Measurements from ENCODE around the gene ALK. TPM values are rescaled to one million over a fixed set of nuclear protein-coding genes. Genes with fewer than 3 reads are reported as not detected.

ALK gene
- total RNA-seq, 1 donor from 2014 or later = not detected

GRCh38 chr2:29573612-29574011 lies 347.8 kb downstream of the ALK start:
- H3K36me3 Mint-ChIP-seq (ENCODE audit: insufficient read depth) = no peaks in the 10 kb centered on the region
- H3K9me3 Mint-ChIP-seq (ENCODE audit: low read depth) = no peaks in the 10 kb centered on the region
- H3K4me3 Mint-ChIP-seq (ENCODE audit: low read depth) = no peak overlapping the region
- no peak overlapping the region for H3K27ac Mint-ChIP-seq
- no peak for DNase-seq (ENCODE audit: low spot score, unreplicated experiment)
- TF ChIP-seq CTCF (IDR thresholded peaks at IDR 0.05; ENCODE audit: unreplicated experiment) = no peak
- H3K27me3 Mint-ChIP-seq = peaks cover 23% of the 10 kb centered on the region
- H3K4me1 Mint-ChIP-seq (ENCODE audit: low read depth) = no peaks in the 10 kb centered on the region

GRCh38 chr2:29573147-29573546 lies 348.2 kb downstream of the ALK start:
- no peak for DNase-seq (ENCODE audit: low spot score, unreplicated experiment)
- Mint-ChIP-seq H3K36me3 (ENCODE audit: insufficient read depth) (no peaks in the 10 kb centered on the region), H3K27ac (no peak overlapping the region), H3K27me3 (peaks cover 22% of the 10 kb centered on the region), H3K4me3 (ENCODE audit: low read depth) (no peak overlapping the region), H3K9me3 (ENCODE audit: low read depth) (no peaks in the 10 kb centered on the region), H3K4me1 (ENCODE audit: low read depth) (no peaks in the 10 kb centered on the region)
- TF ChIP-seq CTCF (IDR thresholded peaks at IDR 0.05; ENCODE audit: unreplicated experiment) = no peak

GRCh38 chr2:29570539-29570938 lies 350.8 kb downstream of the ALK start:
- Mint-ChIP-seq H3K4me1 (ENCODE audit: low read depth) (no peaks in the 10 kb centered on the region), H3K36me3 (ENCODE audit: insufficient read depth) (no peaks in the 10 kb centered on the region), H3K27me3 (peaks cover 16% of the 10 kb centered on the region), H3K27ac (no peak overlapping the region), H3K9me3 (ENCODE audit: low read depth) (no peaks in the 10 kb centered on the region), H3K4me3 (ENCODE audit: low read depth) (no peak overlapping the region)
- no peak for TF ChIP-seq CTCF (IDR thresholded peaks at IDR 0.05; ENCODE audit: unreplicated experiment)
- no peak for DNase-seq (ENCODE audit: low spot score, unreplicated experiment)

GRCh38 chr2:29567906-29568520 lies 353.4 kb downstream of the ALK start:
- H3K4me1 Mint-ChIP-seq (ENCODE audit: low read depth) = no peaks in the 10 kb centered on the region
- peaks cover 9% of the 10 kb centered on the region for H3K27me3 Mint-ChIP-seq
- H3K36me3 Mint-ChIP-seq (ENCODE audit: insufficient read depth) = no peaks in the 10 kb centered on the region
- DNase-seq (ENCODE audit: low spot score, unreplicated experiment) = no peak
- H3K9me3 Mint-ChIP-seq (ENCODE audit: low read depth) = no peaks in the 10 kb centered on the region
- TF ChIP-seq CTCF (IDR thresholded peaks at IDR 0.05; ENCODE audit: unreplicated experiment) = no peak
- no peak overlapping the region for H3K4me3 Mint-ChIP-seq (ENCODE audit: low read depth)
- no peak overlapping the region for H3K27ac Mint-ChIP-seq

GRCh38 chr2:29563697-29564096 lies 357.7 kb downstream of the ALK start:
- no peak for TF ChIP-seq CTCF (IDR thresholded peaks at IDR 0.05; ENCODE audit: unreplicated experiment)
- Mint-ChIP-seq H3K36me3 (ENCODE audit: insufficient read depth) (no peaks in the 10 kb centered on the region), H3K27ac (no peak overlapping the region), H3K4me1 (ENCODE audit: low read depth) (no peaks in the 10 kb centered on the region), H3K27me3 (no peaks in the 10 kb centered on the region), H3K4me3 (ENCODE audit: low read depth) (no peak overlapping the region), H3K9me3 (ENCODE audit: low read depth) (no peaks in the 10 kb centered on the region)
- no peak for DNase-seq (ENCODE audit: low spot score, unreplicated experiment)
